ENCODE data around the gene SEMA3E. TPM values are rescaled to one million over a fixed set of nuclear protein-coding genes. Genes with fewer than 3 reads are reported as not detected.

The SEMA3E gene
- polyA plus RNA-seq, 1 donor from 2014 or later, result 0.98 TPM

DNA sequence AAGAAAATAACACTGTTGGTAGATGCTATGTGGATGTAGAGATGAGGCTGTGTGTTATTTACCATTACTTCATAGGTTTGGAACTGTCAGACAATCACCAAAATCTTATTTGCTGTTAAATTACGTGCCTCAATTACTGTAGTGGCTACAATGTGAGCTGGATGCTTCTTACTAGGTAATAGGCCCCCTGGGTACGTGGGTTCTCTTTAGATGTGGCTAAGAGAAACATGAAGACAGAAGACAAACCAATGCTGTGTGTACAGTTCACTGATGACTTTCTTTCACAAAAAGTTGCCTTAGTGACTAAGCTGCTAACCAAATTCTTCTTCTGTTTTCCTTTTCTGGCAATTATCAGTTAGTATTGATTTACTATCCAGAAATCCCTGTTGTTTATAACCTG lies 144.6 kb downstream of the SEMA3E start:
- H3K9me2 ChIP-seq (ENCODE audit: insufficient read depth, low read length), result no peaks in the 10 kb centered on the region
- no peak overlapping the region for H3K9ac ChIP-seq (ENCODE audit: low read length)
- H3K4me2 ChIP-seq (ENCODE audit: low read length), result no peak overlapping the region
- no peak overlapping the region for H2AFZ ChIP-seq (ENCODE audit: low read depth, low read length)
- no peak overlapping the region for H3K27ac ChIP-seq (ENCODE audit: low read length)
- H4K20me1 ChIP-seq (ENCODE audit: insufficient read depth), result no peaks in the 10 kb centered on the region
- TF ChIP-seq RAD21 (conservative IDR thresholded peaks at IDR 0.05) (no peak), EZH2 (IDR thresholded peaks at IDR 0.05; ENCODE audit: borderline replicate concordance, insufficient read depth, low read length, poor library complexity, severe bottlenecking) (no peak), EP300 (conservative IDR thresholded peaks at IDR 0.05; ENCODE audit: poor library complexity, severe bottlenecking) (no peak), MXI1 (conservative IDR thresholded peaks at IDR 0.05; ENCODE audit: poor library complexity, severe bottlenecking) (no peak), REST (IDR thresholded peaks at IDR 0.05; ENCODE audit: borderline replicate concordance) (no peak)
- H3K4me3 ChIP-seq (ENCODE audit: low read length), result no peak overlapping the region
- no peaks in the 10 kb centered on the region for H3K27me3 ChIP-seq (ENCODE audit: insufficient read depth, low read depth, low read length)
- H3K9me3 ChIP-seq (ENCODE audit: low read length), result no peaks in the 10 kb centered on the region
- H3K79me2 ChIP-seq (replicated peaks; ENCODE audit: insufficient read depth, low read length), result no peaks in the 10 kb centered on the region
- no peaks in the 10 kb centered on the region for H3F3A ChIP-seq (ENCODE audit: insufficient read depth, low read length, poor library complexity, severe bottlenecking)
- no peaks in the 10 kb centered on the region for H3K36me3 ChIP-seq (ENCODE audit: insufficient read depth, low read length)

DNA sequence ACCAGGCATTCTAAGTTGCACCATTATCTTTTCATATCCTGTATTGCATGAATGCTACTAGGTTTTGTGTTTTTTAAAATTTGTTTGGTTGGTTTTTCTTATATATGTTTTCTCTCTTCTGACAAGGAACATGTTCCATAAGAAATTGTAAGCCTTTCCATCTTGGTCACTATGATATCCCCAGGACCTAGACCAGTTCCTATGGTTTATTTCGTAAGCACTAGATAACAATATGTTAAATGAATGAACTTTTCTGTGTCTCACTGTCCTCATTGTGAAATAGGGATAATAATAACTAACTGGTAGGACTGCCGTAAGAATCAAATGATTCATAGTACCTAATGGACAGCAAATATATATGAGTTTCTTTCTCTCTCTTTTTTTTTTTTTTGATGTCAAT lies 146.3 kb downstream of the SEMA3E start:
- H4K20me1 ChIP-seq (ENCODE audit: insufficient read depth), result no peaks in the 10 kb centered on the region
- H3K9ac ChIP-seq (ENCODE audit: low read length), result no peak overlapping the region
- no peak overlapping the region for H3K4me3 ChIP-seq (ENCODE audit: low read length)
- H3K4me2 ChIP-seq (ENCODE audit: low read length), result no peak overlapping the region
- H3K9me3 ChIP-seq (ENCODE audit: low read length), result no peaks in the 10 kb centered on the region
- TF ChIP-seq TAF1 (IDR thresholded peaks at IDR 0.05; ENCODE audit: low read depth) (no peak), POLR2AphosphoS5 (IDR thresholded peaks at IDR 0.05) (no peak)
- H3K79me2 ChIP-seq (replicated peaks; ENCODE audit: insufficient read depth, low read length), result no peaks in the 10 kb centered on the region
- no peaks in the 10 kb centered on the region for H3K27me3 ChIP-seq (ENCODE audit: insufficient read depth, low read depth, low read length)
- no peak overlapping the region for H2AFZ ChIP-seq (ENCODE audit: low read depth, low read length)
- H3F3A ChIP-seq (ENCODE audit: insufficient read depth, low read length, poor library complexity, severe bottlenecking), result no peaks in the 10 kb centered on the region
- no peak overlapping the region for H3K27ac ChIP-seq (ENCODE audit: low read length)
- H3K36me3 ChIP-seq (ENCODE audit: insufficient read depth, low read length), result no peaks in the 10 kb centered on the region
- no peaks in the 10 kb centered on the region for H3K9me2 ChIP-seq (ENCODE audit: insufficient read depth, low read length)

DNA sequence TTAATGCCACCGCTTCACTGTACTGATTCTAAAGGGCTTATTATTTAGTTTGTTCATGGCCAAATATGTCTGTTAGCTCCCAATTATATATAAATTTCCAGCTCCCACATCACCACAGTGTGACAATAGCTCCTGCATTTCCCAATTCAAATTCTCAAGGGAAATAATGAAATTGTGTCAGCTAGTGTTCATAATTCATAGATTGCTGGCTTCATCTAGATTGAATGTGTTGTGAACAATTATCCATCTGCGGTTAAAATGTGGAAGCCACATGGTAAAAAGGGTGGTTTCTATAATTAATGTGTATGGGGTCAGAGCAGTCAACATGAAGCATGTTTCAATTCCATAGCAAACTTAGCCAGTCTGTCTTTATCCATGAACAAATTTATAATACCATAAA lies 154.3 kb downstream of the SEMA3E start:
- Histone ChIP-seq H3K79me2 (replicated peaks; ENCODE audit: insufficient read depth, low read length) (no peaks in the 10 kb centered on the region), H3K4me2 (ENCODE audit: low read length) (no peak overlapping the region), H3K4me3 (ENCODE audit: low read length) (no peak overlapping the region), H3K27me3 (ENCODE audit: insufficient read depth, low read depth, low read length) (no peaks in the 10 kb centered on the region), H2AFZ (ENCODE audit: low read depth, low read length) (no peak overlapping the region), H3K36me3 (ENCODE audit: insufficient read depth, low read length) (no peaks in the 10 kb centered on the region), H3K27ac (ENCODE audit: low read length) (no peak overlapping the region), H3F3A (ENCODE audit: insufficient read depth, low read length, poor library complexity, severe bottlenecking) (no peaks in the 10 kb centered on the region), H3K9me3 (ENCODE audit: low read length) (no peaks in the 10 kb centered on the region), H3K9me2 (ENCODE audit: insufficient read depth, low read length) (no peaks in the 10 kb centered on the region), H4K20me1 (ENCODE audit: insufficient read depth) (no peaks in the 10 kb centered on the region), H3K9ac (ENCODE audit: low read length) (no peak overlapping the region)
- TF ChIP-seq POLR2AphosphoS5 (IDR thresholded peaks at IDR 0.05), result no peak

- no peaks in the 10 kb centered on the region for H3K9me3 ChIP-seq (ENCODE audit: low read length)
- TF ChIP-seq POLR2AphosphoS5 (IDR thresholded peaks at IDR 0.05) (no peak), TAF1 (IDR thresholded peaks at IDR 0.05; ENCODE audit: low read depth) (no peak), RAD21 (conservative IDR thresholded peaks at IDR 0.05) (no peak), REST (IDR thresholded peaks at IDR 0.05; ENCODE audit: borderline replicate concordance) (no peak), EP300 (conservative IDR thresholded peaks at IDR 0.05; ENCODE audit: poor library complexity, severe bottlenecking) (no peak), MXI1 (conservative IDR thresholded peaks at IDR 0.05; ENCODE audit: poor library complexity, severe bottlenecking) (no peak), EZH2 (IDR thresholded peaks at IDR 0.05; ENCODE audit: borderline replicate concordance, insufficient read depth, low read length, poor library complexity, severe bottlenecking) (no peak), SMC3 (conservative IDR thresholded peaks at IDR 0.05; ENCODE audit: poor library complexity) (no peak)
- TF ChIP-seq, protein P1, sequence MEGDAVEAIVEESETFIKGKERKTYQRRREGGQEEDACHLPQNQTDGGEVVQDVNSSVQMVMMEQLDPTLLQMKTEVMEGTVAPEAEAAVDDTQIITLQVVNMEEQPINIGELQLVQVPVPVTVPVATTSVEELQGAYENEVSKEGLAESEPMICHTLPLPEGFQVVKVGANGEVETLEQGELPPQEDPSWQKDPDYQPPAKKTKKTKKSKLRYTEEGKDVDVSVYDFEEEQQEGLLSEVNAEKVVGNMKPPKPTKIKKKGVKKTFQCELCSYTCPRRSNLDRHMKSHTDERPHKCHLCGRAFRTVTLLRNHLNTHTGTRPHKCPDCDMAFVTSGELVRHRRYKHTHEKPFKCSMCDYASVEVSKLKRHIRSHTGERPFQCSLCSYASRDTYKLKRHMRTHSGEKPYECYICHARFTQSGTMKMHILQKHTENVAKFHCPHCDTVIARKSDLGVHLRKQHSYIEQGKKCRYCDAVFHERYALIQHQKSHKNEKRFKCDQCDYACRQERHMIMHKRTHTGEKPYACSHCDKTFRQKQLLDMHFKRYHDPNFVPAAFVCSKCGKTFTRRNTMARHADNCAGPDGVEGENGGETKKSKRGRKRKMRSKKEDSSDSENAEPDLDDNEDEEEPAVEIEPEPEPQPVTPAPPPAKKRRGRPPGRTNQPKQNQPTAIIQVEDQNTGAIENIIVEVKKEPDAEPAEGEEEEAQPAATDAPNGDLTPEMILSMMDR (IDR thresholded peaks at IDR 0.05; ENCODE audit: poor library complexity, severe bottlenecking), result no peak
- H3K9ac ChIP-seq (ENCODE audit: low read length), result no peak overlapping the region
- H3K9me2 ChIP-seq (ENCODE audit: insufficient read depth, low read length), result no peaks in the 10 kb centered on the region
- H3K27ac ChIP-seq (ENCODE audit: low read length), result no peak overlapping the region
- no peaks in the 10 kb centered on the region for H4K20me1 ChIP-seq (ENCODE audit: insufficient read depth)
- H3K36me3 ChIP-seq (ENCODE audit: insufficient read depth, low read length), result no peaks in the 10 kb centered on the region
- no peaks in the 10 kb centered on the region for H3K79me2 ChIP-seq (replicated peaks; ENCODE audit: insufficient read depth, low read length)
- no peak overlapping the region for H3K4me2 ChIP-seq (ENCODE audit: low read length)
- H3K27me3 ChIP-seq (ENCODE audit: insufficient read depth, low read depth, low read length), result no peaks in the 10 kb centered on the region
- no peak overlapping the region for H2AFZ ChIP-seq (ENCODE audit: low read depth, low read length)
- H3K4me3 ChIP-seq (ENCODE audit: low read length), result no peak overlapping the region
- H3F3A ChIP-seq (ENCODE audit: insufficient read depth, low read length, poor library complexity, severe bottlenecking), result no peaks in the 10 kb centered on the region
These were observed 156.1 kb downstream of the SEMA3E start for GRCh38 chr7:83492802-83493201.

Measured in neural cell (in vitro differentiated cells).